ENCODE measurements around the gene MRPL4. TPM values are rescaled to one million over a fixed set of nuclear protein-coding genes. Genes with fewer than 3 reads are reported as not detected.

The MRPL4 gene
- total RNA-seq, 3 donors from 2014 or later (not counting 1 experiment from before 2014, with no cell fraction given) = 34.5 to 41.6 (median 40.2) TPM

- peaks cover 28 to 42% of the 10 kb centered on the region in 2 donors for H3K4me1 Mint-ChIP-seq
- intact Hi-C loops (cut with micrococcal nuclease) = loop anchor here (2.0 to 5.0 kb wide), 5 partner anchors 21 to 167 kb away; partner anchors contain the start of genes RAVER1 and TYK2
- H3K4me3 Mint-ChIP-seq = peak overlapping the region; percentile 90
- Histone ChIP-seq H3K4me1 (ENCODE audit: control insufficient read depth, insufficient read depth, low read length) (peaks cover 40% of the 10 kb centered on the region), H3K36me3 (ENCODE audit: control insufficient read depth, insufficient read depth, low read length) (peaks cover 9% of the 10 kb centered on the region), H3K4me3 (ENCODE audit: low read length) (peak overlapping the region; percentile 83), H3K27ac (ENCODE audit: low read length) (peak overlapping the region; percentile 97), H3K27me3 (ENCODE audit: control insufficient read depth, insufficient read depth, low read length) (no peaks in the 10 kb centered on the region), H3K9me3 (ENCODE audit: control insufficient read depth, insufficient read depth, low read length) (no peaks in the 10 kb centered on the region)
- TF ChIP-seq, protein P1, sequence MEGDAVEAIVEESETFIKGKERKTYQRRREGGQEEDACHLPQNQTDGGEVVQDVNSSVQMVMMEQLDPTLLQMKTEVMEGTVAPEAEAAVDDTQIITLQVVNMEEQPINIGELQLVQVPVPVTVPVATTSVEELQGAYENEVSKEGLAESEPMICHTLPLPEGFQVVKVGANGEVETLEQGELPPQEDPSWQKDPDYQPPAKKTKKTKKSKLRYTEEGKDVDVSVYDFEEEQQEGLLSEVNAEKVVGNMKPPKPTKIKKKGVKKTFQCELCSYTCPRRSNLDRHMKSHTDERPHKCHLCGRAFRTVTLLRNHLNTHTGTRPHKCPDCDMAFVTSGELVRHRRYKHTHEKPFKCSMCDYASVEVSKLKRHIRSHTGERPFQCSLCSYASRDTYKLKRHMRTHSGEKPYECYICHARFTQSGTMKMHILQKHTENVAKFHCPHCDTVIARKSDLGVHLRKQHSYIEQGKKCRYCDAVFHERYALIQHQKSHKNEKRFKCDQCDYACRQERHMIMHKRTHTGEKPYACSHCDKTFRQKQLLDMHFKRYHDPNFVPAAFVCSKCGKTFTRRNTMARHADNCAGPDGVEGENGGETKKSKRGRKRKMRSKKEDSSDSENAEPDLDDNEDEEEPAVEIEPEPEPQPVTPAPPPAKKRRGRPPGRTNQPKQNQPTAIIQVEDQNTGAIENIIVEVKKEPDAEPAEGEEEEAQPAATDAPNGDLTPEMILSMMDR (IDR thresholded peaks at IDR 0.05) = no peak
- DNase-seq (peak; percentile 85 to 86), ATAC-seq (peak; percentile 52 to 85 (median 70))
- no peaks in the 10 kb centered on the region for H3K9me3 Mint-ChIP-seq
- no peaks in the 10 kb centered on the region for H3K36me3 Mint-ChIP-seq
- peak overlapping the region; percentile 94 to 96 for H3K27ac Mint-ChIP-seq
- under 1% methylated on average over 37 of the region's 37 CpGs for WGBS (ENCODE audit: insufficient coverage)
- no peaks in the 10 kb centered on the region for H3K27me3 Mint-ChIP-seq (ENCODE audit: low read depth in 2 of 2)
These were observed 18.2 kb downstream of the MRPL4 start for GRCh38 chr19:10270180-10270615.

- peak within 1 kb of the TSS; percentile 90 for H3K4me3 Mint-ChIP-seq
- peak; percentile 49 to 75 (median 63) for ATAC-seq
- no peaks in the 10 kb centered on the region for H3K36me3 Mint-ChIP-seq
- Histone ChIP-seq H3K9me3 (ENCODE audit: control insufficient read depth, insufficient read depth, low read length) (no peaks in the 10 kb centered on the region), H3K27me3 (ENCODE audit: control insufficient read depth, insufficient read depth, low read length) (no peaks in the 10 kb centered on the region), H3K4me3 (ENCODE audit: low read length) (peak within 1 kb of the TSS; percentile 83), H3K27ac (ENCODE audit: low read length) (peak within 1 kb of the TSS; percentile 97), H3K36me3 (ENCODE audit: control insufficient read depth, insufficient read depth, low read length) (peaks cover 12% of the 10 kb centered on the region), H3K4me1 (ENCODE audit: control insufficient read depth, insufficient read depth, low read length) (peaks cover 40% of the 10 kb centered on the region)
- peaks cover 28 to 42% of the 10 kb centered on the region in 2 donors for H3K4me1 Mint-ChIP-seq
- H3K27ac Mint-ChIP-seq = peak within 1 kb of the TSS; percentile 94 to 96
- TF ChIP-seq, protein P1 (IDR thresholded peaks at IDR 0.05) = no peak
- WGBS (ENCODE audit: insufficient coverage) = under 1% methylated on average over 51 of the region's 51 CpGs
- intact Hi-C loops (cut with micrococcal nuclease) = loop anchor here (2.0 to 5.0 kb wide), 5 partner anchors 20 to 166 kb away; partner anchors contain the start of genes RAVER1 and TYK2
- H3K9me3 Mint-ChIP-seq = no peaks in the 10 kb centered on the region
- DNase-seq = peak; percentile 70 to 88
- no peaks in the 10 kb centered on the region for H3K27me3 Mint-ChIP-seq (ENCODE audit: low read depth in 2 of 2)
These were observed 18.8 kb downstream of the MRPL4 start, which contains the start of gene ICAM1 for GRCh38 chr19:10270616-10271394. Gene ICAM1 (plus strand): TSS chr19:10271120. CDS start chr19:10271160, 40 bp downstream.

DNA sequence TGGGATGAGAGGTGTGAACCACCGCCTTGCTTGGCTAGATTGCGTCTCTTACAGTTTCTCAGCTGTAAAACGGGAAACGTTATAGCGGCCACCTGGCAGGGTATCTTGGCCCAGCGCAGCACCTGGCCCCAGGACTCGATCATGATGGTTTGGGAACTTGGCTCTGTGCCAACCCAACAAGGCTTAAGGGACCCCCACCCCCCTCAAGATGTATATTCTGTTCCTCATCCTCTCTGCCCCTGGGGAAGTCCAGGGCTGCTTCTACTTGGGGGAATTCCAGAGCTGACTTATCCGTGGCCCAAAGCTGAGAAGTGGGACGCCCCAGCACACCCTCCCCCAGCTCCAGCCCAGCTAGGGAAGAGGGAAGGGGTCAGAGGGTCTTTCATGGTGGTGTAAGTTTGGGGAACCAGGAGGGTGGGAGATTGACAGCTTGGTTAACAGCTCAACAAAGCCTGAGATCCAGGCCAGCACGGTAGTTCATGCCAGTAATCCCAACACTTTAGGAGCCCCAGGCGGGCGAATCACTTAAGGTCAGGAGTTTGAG lies 19.6 kb downstream of the MRPL4 start:
- ATAC-seq = peak; percentile 23 to 39 (median 26)
- Mint-ChIP-seq H3K36me3 (no peaks in the 10 kb centered on the region), H3K4me1 (peaks cover 28 to 42% of the 10 kb centered on the region in 2 donors), H3K27ac (peak overlapping the region; percentile 94 to 96), H3K27me3 (ENCODE audit: low read depth in 2 of 2) (no peaks in the 10 kb centered on the region), H3K4me3 (peak overlapping the region; percentile 90), H3K9me3 (no peaks in the 10 kb centered on the region)
- peak; percentile 51 to 84 for DNase-seq
- no peaks in the 10 kb centered on the region for H3K9me3 ChIP-seq (ENCODE audit: control insufficient read depth, insufficient read depth, low read length)
- H3K36me3 ChIP-seq (ENCODE audit: control insufficient read depth, insufficient read depth, low read length) = peaks cover 14% of the 10 kb centered on the region
- peak overlapping the region; percentile 97 for H3K27ac ChIP-seq (ENCODE audit: low read length)
- TF ChIP-seq, protein P1 (IDR thresholded peaks at IDR 0.05) = no peak
- H3K4me3 ChIP-seq (ENCODE audit: low read length) = peak overlapping the region; percentile 83
- no peaks in the 10 kb centered on the region for H3K27me3 ChIP-seq (ENCODE audit: control insufficient read depth, insufficient read depth, low read length)
- 15% methylated on average over 11 of the region's 12 CpGs for WGBS (ENCODE audit: insufficient coverage)
- peaks cover 40% of the 10 kb centered on the region for H3K4me1 ChIP-seq (ENCODE audit: control insufficient read depth, insufficient read depth, low read length)
- intact Hi-C loops (cut with micrococcal nuclease) = loop anchor here (2.0 to 5.0 kb wide), 5 partner anchors 19 to 166 kb away; partner anchors contain the start of genes RAVER1 and TYK2
